ENCODE results near the gene ZNF488. TPM values are rescaled to one million over a fixed set of nuclear protein-coding genes. Genes with fewer than 3 reads are reported as not detected.

ZNF488 gene
- polyA plus RNA-seq, 2 of the 4 experiments (the other 2 are of a cell fraction), result 4.0 to 8.3 TPM

- Histone ChIP-seq H3K4me1 (no peaks in the 10 kb centered on the region), H3K4me3 (no peak overlapping the region), H3K9me3 (no peaks in the 10 kb centered on the region), H3K4me2 (no peak overlapping the region), H3K27ac (no peak overlapping the region)
- ATAC-seq (no peak), DNase-seq (ENCODE audit: low read depth in 1 of 2, low spot score in 1 of 2) (no peak), FAIRE-seq (no peak)
- WGBS (ENCODE audit: missing lambda C conversion rate), result 60% methylated on average over 13 of the region's 13 CpGs
- TF ChIP-seq ZC3H11A (IDR thresholded peaks at IDR 0.05) (no peak), ESRRA (IDR thresholded peaks at IDR 0.05; ENCODE audit: borderline replicate concordance, low read length) (no peak), GATA3 (IDR thresholded peaks at IDR 0.05; ENCODE audit: borderline replicate concordance) (no peak), RCOR1 (IDR thresholded peaks at IDR 0.05; ENCODE audit: low read depth, low read length) (no peak), JUNB (IDR thresholded peaks at IDR 0.05) (no peak), MAZ (IDR thresholded peaks at IDR 0.05; ENCODE audit: borderline replicate concordance, low read depth, low read length) (no peak), E2F6 (IDR thresholded peaks at IDR 0.05; ENCODE audit: borderline replicate concordance, low read depth) (no peak), TFCP2L1 (CRISPR knock-in tag; IDR thresholded peaks at IDR 0.05) (no peak), RFX5 (IDR thresholded peaks at IDR 0.05) (no peak), HOXB5 (CRISPR knock-in tag; IDR thresholded peaks at IDR 0.05) (no peak), NPAS2 (CRISPR knock-in tag; IDR thresholded peaks at IDR 0.05; ENCODE audit: borderline replicate concordance) (no peak), CTCF (IDR thresholded peaks at IDR 0.05) (no peak), HOXA7 (CRISPR knock-in tag; IDR thresholded peaks at IDR 0.05) (no peak), EHMT2 (IDR thresholded peaks at IDR 0.05; ENCODE audit: low read depth) (no peak)
- CTCF ChIA-PET, result interaction anchor here (1.1 to 2.4 kb wide), 5 partner anchors 8 to 320 kb away, joined by 4 to 9 read pairs (median 5); no protein-coding TSS in a partner anchor
- POLR2A ChIA-PET, result no interaction called here
Observed at GRCh38 chr10:47344996-47345870, 38.9 kb downstream of the ZNF488 start.

- FAIRE-seq, result no peak
- peak; percentile 87 for TF ChIP-seq CTCF (IDR thresholded peaks at IDR 0.05)
- TF ChIP-seq CHD4 (IDR thresholded peaks at IDR 0.05; ENCODE audit: borderline replicate concordance), result no peak
- peak; percentile 66 to 79 for TF ChIP-seq RAD21 (conservative IDR thresholded peaks at IDR 0.05 in 1 of 2, IDR thresholded peaks at IDR 0.05 in 1 of 2)
- TF ChIP-seq SMC3 (IDR thresholded peaks at IDR 0.05), result peak; percentile 67
- TF ChIP-seq POLR2A (IDR thresholded peaks at IDR 0.05; ENCODE audit: low read length), result no peak
- TF ChIP-seq ZNF302 (CRISPR knock-in tag; IDR thresholded peaks at IDR 0.05), result no peak
- TF ChIP-seq RFX5 (IDR thresholded peaks at IDR 0.05), result no peak
- no peak for TF ChIP-seq NR3C1 (IDR thresholded peaks at IDR 0.05)
- no peak for TF ChIP-seq ATOH8 (CRISPR knock-in tag; IDR thresholded peaks at IDR 0.05; ENCODE audit: low read depth)
- CTCF ChIA-PET, result interaction anchor here (0.6 to 2.6 kb wide), 25 partner anchors 9 to 322 kb away, joined by 3 to 24 read pairs (median 4); partner anchors contain the start of genes GDF2 and RBP3
Observed at GRCh38 chr10:47340608-47341170, 43.4 kb downstream of the ZNF488 start.

More at GRCh38 chr10:47340608-47341170, 43.4 kb downstream of the ZNF488 start:
- H3K27ac ChIP-seq, result no peak overlapping the region
- POLR2A ChIA-PET, result no interaction called here
- no peak overlapping the region for H3K4me2 ChIP-seq
- no peaks in the 10 kb centered on the region for H3K9me3 ChIP-seq
- WGBS (ENCODE audit: missing lambda C conversion rate), result 50% methylated on average over 5 of the region's 5 CpGs
- ATAC-seq, result peak; percentile 77 to 88
- DNase-seq (ENCODE audit: low read depth in 1 of 2, low spot score in 1 of 2), result peak; percentile 67 to 87
- no peaks in the 10 kb centered on the region for H3K4me1 ChIP-seq
- H3K4me3 ChIP-seq, result no peak overlapping the region

All from A549 (cell line).